ENCODE data around the gene RND1.

DNA sequence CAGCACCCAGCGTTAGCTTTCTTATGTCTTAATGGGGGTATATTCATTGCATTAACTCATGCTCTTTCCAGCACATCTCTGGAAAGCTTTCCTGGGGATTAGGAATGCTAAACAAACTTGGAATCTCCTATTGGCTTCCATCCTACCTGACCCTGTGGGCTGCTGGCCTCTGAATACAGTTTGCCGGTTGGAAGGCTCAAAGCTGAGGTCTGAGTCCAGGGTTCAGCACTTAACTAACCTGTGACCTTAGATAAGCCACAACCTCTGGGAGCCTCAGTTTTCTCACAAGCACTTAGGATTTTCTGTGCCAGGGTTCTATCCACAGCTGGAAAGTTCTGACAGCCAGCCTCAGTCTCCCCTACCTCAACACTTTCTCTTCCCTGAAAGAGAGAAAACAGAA, 12.9 kb upstream of the RND1 start:
- TF ChIP-seq PAX5 (IDR thresholded peaks at IDR 0.05; ENCODE audit: insufficient read depth, low read length, severe bottlenecking): no peak
- no peak for TF ChIP-seq POLR2A (IDR thresholded peaks at IDR 0.05; ENCODE audit: low read depth, low read length)
- TF ChIP-seq POLR2AphosphoS5 (IDR thresholded peaks at IDR 0.05; ENCODE audit: low read depth, low read length): no peak

All from GM12891 (cell line).